Measurements from ENCODE around the gene PEDS1. TPM values are rescaled to one million over a fixed set of nuclear protein-coding genes. Genes with fewer than 3 reads are reported as not detected.
A peak's percentile ranks its signal among the peaks of the same experiment; 100 is the strongest.

PEDS1 gene
- total and polyA plus RNA-seq, 4 donors = 4.8 to 19.3 (median 8.6) TPM

GRCh38 chr20:50149481-50150254 is 3.9 kb downstream of the PEDS1 start:
- 85% methylated on average over 16 of the region's 16 CpGs for WGBS
- Histone ChIP-seq H3K36me3 (ENCODE audit: control insufficient read depth in 4 of 4, insufficient read depth in 3 of 4, low read depth in 1 of 4, low read length in 3 of 4) (peaks cover 0 to 7% (median 1%) of the 10 kb centered on the region in 4 donors), H3K27me3 (ENCODE audit: control insufficient read depth in 4 of 4, insufficient read depth in 4 of 4, low read length in 3 of 4) (no peaks in the 10 kb centered on the region), H3K9me3 (ENCODE audit: control insufficient read depth in 4 of 4, low read length in 3 of 4) (no peaks in the 10 kb centered on the region), H3K9ac (ENCODE audit: low read depth in 1 of 2, low read length in 2 of 2) (no peak overlapping the region), H3K4me3 (ENCODE audit: low read depth in 1 of 3, low read length in 3 of 3) (no peak overlapping the region), H3K4me1 (ENCODE audit: control insufficient read depth in 4 of 4, insufficient read depth in 4 of 4, low read length in 3 of 4) (peaks cover 7 to 29% (median 18%) of the 10 kb centered on the region in 4 donors), H3K27ac (ENCODE audit: low read depth in 1 of 2, low read length in 2 of 2) (no peak overlapping the region)
- DNase-seq (ENCODE audit: low spot score) = no peak
- no peak for TF ChIP-seq MAX (IDR thresholded peaks at IDR 0.05)
- TF ChIP-seq ATF3 (IDR thresholded peaks at IDR 0.05) = no peak

GRCh38 chr20:50146732-50147662 is 6.5 kb downstream of the PEDS1 start:
- no peak for TF ChIP-seq JUND (IDR thresholded peaks at IDR 0.05)
- no peak for TF ChIP-seq TAF1 (conservative IDR thresholded peaks at IDR 0.05)
- peak; percentile 32 for TF ChIP-seq YY1 (IDR thresholded peaks at IDR 0.05)
- no peak for TF ChIP-seq CTCF (IDR thresholded peaks at IDR 0.05; ENCODE audit: low read depth, low read length, missing input control)
- no peak for TF ChIP-seq GABPA (IDR thresholded peaks at IDR 0.05 in 1 of 2, conservative IDR thresholded peaks at IDR 0.05 in 1 of 2)
- Histone ChIP-seq H3K4me1 (ENCODE audit: control insufficient read depth in 4 of 4, insufficient read depth in 4 of 4, low read length in 3 of 4) (peaks cover 6 to 27% (median 15%) of the 10 kb centered on the region in 4 donors), H3K4me3 (ENCODE audit: low read depth in 1 of 3, low read length in 3 of 3) (no peak overlapping the region), H3K27ac (ENCODE audit: low read depth in 1 of 2, low read length in 2 of 2) (peak overlapping the region; percentile 53 to 58), H3K9ac (ENCODE audit: low read depth in 1 of 2, low read length in 2 of 2) (no peak overlapping the region), H3K36me3 (ENCODE audit: control insufficient read depth in 4 of 4, insufficient read depth in 3 of 4, low read depth in 1 of 4, low read length in 3 of 4) (peaks cover 4 to 9% (median 7%) of the 10 kb centered on the region in 4 donors), H3K27me3 (ENCODE audit: control insufficient read depth in 4 of 4, insufficient read depth in 4 of 4, low read length in 3 of 4) (no peaks in the 10 kb centered on the region), H3K9me3 (ENCODE audit: control insufficient read depth in 4 of 4, low read length in 3 of 4) (no peaks in the 10 kb centered on the region)
- no peak for DNase-seq (ENCODE audit: low spot score)
- 70% methylated on average over 17 of the region's 17 CpGs for WGBS

GRCh38 chr20:50146214-50146613 is 7.3 kb downstream of the PEDS1 start:
- Histone ChIP-seq H3K27ac (ENCODE audit: low read depth in 1 of 2, low read length in 2 of 2) (peak overlapping the region; percentile 53 to 58), H3K9ac (ENCODE audit: low read depth in 1 of 2, low read length in 2 of 2) (no peak overlapping the region), H3K9me3 (ENCODE audit: control insufficient read depth in 4 of 4, low read length in 3 of 4) (no peaks in the 10 kb centered on the region), H3K4me3 (ENCODE audit: low read depth in 1 of 3, low read length in 3 of 3) (no peak overlapping the region), H3K27me3 (ENCODE audit: control insufficient read depth in 4 of 4, insufficient read depth in 4 of 4, low read length in 3 of 4) (no peaks in the 10 kb centered on the region), H3K36me3 (ENCODE audit: control insufficient read depth in 4 of 4, insufficient read depth in 3 of 4, low read depth in 1 of 4, low read length in 3 of 4) (peaks cover 4 to 9% (median 7%) of the 10 kb centered on the region in 4 donors), H3K4me1 (ENCODE audit: control insufficient read depth in 4 of 4, insufficient read depth in 4 of 4, low read length in 3 of 4) (peaks cover 6 to 24% (median 13%) of the 10 kb centered on the region in 4 donors)
- TF ChIP-seq ZBTB33 (IDR thresholded peaks at IDR 0.05) = no peak
- no peak for TF ChIP-seq HNF4G (IDR thresholded peaks at IDR 0.05)
- TF ChIP-seq RAD21 (IDR thresholded peaks at IDR 0.05) = no peak
- no peak for TF ChIP-seq REST (IDR thresholded peaks at IDR 0.05)
- no peak for TF ChIP-seq SP1 (IDR thresholded peaks at IDR 0.05)
- TF ChIP-seq GABPA (IDR thresholded peaks at IDR 0.05 in 1 of 2, conservative IDR thresholded peaks at IDR 0.05 in 1 of 2) = no peak
- WGBS = 89% methylated on average over 6 of the region's 6 CpGs
- DNase-seq (ENCODE audit: low spot score) = no peak
